EL (cell line): ENCODE data around the gene AHCYL2.
"Not testable (repeated sequence)": the region's sequence is repeated elsewhere in the genome, so short reads cannot be mapped to it uniquely, and the experiment has no call there.

Experiments
- DNase-seq: peaks from one replicate; pipeline ENCODE4 v3.0.0-alpha.2; 2016

The AHCYL2 gene

GRCh38 chr7:129356176-129356575, 131.3 kb downstream of the AHCYL2 start:
- no peak for DNase-seq

GRCh38 chr7:129359176-129359575, 134.3 kb downstream of the AHCYL2 start:
- DNase-seq, result no peak

GRCh38 chr7:129359638-129360037, 134.8 kb downstream of the AHCYL2 start:
- DNase-seq, result no peak

GRCh38 chr7:129361771-129362170, 136.9 kb downstream of the AHCYL2 start:
- DNase-seq, result no peak

- DNase-seq, result no peak
These were observed 137.7 kb downstream of the AHCYL2 start for GRCh38 chr7:129362496-129362895.

- no peak for DNase-seq
These were observed 142.5 kb downstream of the AHCYL2 start for GRCh38 chr7:129367349-129367699.

GRCh38 chr7:129367700-129368388, 143.0 kb downstream of the AHCYL2 start:
- DNase-seq, result peak; percentile 64

GRCh38 chr7:129368389-129368986, 143.7 kb downstream of the AHCYL2 start:
- DNase-seq, result no peak

- DNase-seq, result not testable (repeated sequence)
These were observed 144.6 kb downstream of the AHCYL2 start for GRCh38 chr7:129369447-129369846.

- no peak for DNase-seq
These were observed 146.0 kb downstream of the AHCYL2 start for GRCh38 chr7:129370812-129371211.

- no peak for DNase-seq
These were observed 146.7 kb downstream of the AHCYL2 start for GRCh38 chr7:129371487-129371886.

- no peak for DNase-seq
These were observed 149.0 kb downstream of the AHCYL2 start for GRCh38 chr7:129373651-129374428.

- DNase-seq, result no peak
These were observed 150.5 kb downstream of the AHCYL2 start for GRCh38 chr7:129375141-129375938.

- peak; percentile 21 for DNase-seq
These were observed 151.4 kb downstream of the AHCYL2 start for GRCh38 chr7:129376076-129376777.

- DNase-seq, result peak; percentile 58
These were observed 152.2 kb downstream of the AHCYL2 start for GRCh38 chr7:129376778-129377700.

GRCh38 chr7:129381710-129382484, 157.1 kb downstream of the AHCYL2 start:
- no peak for DNase-seq

- DNase-seq, result no peak
These were observed 158.8 kb downstream of the AHCYL2 start for GRCh38 chr7:129383542-129384132.

GRCh38 chr7:129385116-129385515, 160.3 kb downstream of the AHCYL2 start:
- no peak for DNase-seq

GRCh38 chr7:129385598-129385997, 160.8 kb downstream of the AHCYL2 start:
- no peak for DNase-seq

GRCh38 chr7:129386506-129386905, 161.7 kb downstream of the AHCYL2 start:
- DNase-seq, result no peak
